NCI-H2171 treated with DMSO at 0.1 percent for 48 hours (cell line): ENCODE data around the gene SH3GL3.

ENCODE experiments used
- DNase-seq: peaks from one replicate; lab custom pipeline; 2025; lab: John Stamatoyannopoulos, UW

Gene SH3GL3

GRCh38 chr15:83462026-83462425 lies 14.9 kb downstream of the SH3GL3 start:
- no peak for DNase-seq

- no peak for DNase-seq
Measured at GRCh38 chr15:83462953-83463433, 15.9 kb downstream of the SH3GL3 start.

GRCh38 chr15:83470887-83471286 lies 23.7 kb downstream of the SH3GL3 start:
- DNase-seq: no peak

- no peak for DNase-seq
Measured at GRCh38 chr15:83471307-83471866, 24.2 kb downstream of the SH3GL3 start.

DNA sequence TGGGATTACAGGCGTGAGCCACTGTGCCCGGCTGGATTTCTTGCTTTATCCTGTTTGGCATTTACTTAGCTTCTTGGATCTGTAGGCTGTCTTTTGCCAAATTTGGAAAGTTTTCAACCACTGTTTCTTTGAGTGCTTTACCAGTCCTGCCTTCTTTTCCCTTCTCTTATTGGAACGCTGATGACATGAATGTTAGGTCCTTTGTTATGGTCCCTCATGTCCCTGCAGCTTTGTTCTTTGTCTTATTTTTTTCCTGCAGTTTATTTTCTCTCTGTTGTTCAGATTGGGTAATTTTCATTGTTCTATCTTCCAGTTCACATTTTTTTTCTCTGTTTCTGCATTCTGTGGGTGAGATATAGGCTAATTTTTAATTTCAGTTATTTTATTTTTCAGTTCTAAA lies 25.0 kb downstream of the SH3GL3 start:
- DNase-seq: no peak

GRCh38 chr15:83472797-83473196 lies 25.7 kb downstream of the SH3GL3 start:
- no peak for DNase-seq

- no peak for DNase-seq
Measured at GRCh38 chr15:83474578-83474977, 27.4 kb downstream of the SH3GL3 start.

DNA sequence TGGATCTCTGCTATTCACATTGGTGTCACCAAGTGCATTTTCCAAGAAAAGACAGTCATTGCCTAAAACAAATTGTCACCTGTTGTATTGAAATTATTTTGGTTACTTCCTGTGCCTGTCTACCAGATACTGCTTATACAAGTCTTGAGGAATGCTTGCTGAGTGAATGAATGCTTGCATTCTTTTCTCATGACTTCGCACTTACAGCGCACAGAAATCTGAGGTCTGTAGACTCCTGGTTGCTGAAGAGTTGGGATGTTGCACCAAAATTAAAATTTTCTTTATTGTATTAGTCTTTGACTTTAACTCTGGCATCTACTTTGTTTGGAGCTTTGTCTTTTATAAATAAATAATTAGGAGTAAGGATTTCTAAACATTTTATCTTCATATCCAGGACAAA lies 28.4 kb downstream of the SH3GL3 start:
- DNase-seq: no peak

GRCh38 chr15:83476066-83476465 lies 28.9 kb downstream of the SH3GL3 start:
- no peak for DNase-seq

- DNase-seq: no peak
Measured at GRCh38 chr15:83476708-83477107, 29.6 kb downstream of the SH3GL3 start.

DNA sequence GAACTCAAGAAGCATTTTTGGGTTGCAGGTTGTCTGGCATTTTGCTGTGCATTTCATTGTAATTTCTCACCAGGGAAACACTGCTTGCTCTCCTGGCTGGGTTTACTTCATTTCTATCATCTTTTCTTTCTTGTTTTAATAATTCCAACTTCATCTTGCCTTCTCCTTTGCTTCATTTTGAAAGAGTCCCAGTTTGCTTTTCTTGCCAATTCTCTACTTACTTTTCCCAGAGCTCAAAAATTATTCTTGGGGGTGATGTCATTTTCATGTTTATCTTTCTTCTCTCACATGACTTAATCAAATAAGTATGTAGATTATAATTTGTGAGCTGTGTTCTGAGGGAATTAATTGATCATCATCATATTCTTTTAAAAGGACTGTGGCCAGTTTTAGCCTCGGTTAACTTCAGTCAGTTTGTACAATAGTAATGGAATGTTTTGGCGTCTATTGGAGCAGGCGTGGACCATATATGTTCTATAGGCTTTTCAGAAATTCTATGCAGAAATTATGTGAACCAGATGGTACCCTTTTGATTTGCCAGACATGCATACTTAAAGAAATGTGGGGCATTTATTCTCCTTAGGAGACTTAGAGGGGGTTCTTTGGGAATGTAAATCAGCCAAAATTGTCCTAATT lies 30.1 kb downstream of the SH3GL3 start:
- DNase-seq: no peak

DNA sequence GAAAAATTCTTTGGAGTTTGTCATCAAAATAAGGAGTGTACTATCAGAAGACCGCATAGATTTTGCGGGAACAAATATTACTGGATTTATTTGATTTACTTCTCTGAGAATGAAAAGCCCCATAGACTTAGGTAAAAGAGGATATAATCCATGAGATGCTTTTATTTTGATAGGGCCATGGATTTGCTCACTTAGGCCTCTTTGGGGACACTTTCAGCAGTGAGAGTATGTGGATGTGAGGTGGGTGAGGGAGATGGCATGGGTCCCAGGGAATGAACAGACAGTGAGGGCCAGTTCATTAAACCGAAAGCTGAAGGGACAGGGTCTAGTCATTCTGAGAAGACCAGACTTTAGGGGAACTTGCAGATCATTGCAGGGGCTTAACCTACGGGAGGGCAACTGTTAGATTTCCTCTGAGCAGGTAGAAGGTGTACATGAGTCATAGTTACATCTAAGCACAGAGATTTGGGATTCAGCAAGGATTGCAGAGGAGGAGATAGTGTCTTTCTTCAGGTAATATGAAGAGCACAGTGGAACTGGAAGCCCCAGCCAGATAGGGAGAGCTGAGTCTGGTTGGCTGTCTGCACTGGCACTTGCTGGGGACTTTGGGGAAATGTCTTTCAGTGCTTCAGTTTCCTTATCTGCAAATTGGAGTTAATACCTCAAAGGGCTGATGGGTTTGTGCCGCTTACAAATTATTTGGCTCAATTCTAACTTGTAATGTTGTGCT lies 30.8 kb downstream of the SH3GL3 start:
- DNase-seq: no peak

DNA sequence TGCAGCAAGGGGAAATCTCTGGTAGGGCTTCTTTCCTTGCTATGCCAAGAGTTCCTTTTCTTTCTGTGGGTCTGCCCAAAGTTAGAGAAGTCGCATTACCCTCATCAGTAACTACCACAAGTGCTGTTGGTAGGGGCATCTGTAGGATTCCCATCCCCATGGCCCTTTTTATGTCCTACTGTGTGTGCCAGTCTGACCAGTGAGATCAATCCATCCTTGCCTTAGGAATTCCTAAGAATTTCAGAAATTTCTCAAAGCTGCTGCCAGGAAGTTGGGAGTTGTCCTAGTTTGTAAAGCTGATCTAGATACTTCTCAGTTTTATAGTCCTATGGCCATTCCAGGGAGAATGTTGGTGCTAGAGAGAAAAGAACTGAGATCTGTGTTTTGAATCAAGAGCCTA lies 36.5 kb downstream of the SH3GL3 start:
- no peak for DNase-seq

DNA sequence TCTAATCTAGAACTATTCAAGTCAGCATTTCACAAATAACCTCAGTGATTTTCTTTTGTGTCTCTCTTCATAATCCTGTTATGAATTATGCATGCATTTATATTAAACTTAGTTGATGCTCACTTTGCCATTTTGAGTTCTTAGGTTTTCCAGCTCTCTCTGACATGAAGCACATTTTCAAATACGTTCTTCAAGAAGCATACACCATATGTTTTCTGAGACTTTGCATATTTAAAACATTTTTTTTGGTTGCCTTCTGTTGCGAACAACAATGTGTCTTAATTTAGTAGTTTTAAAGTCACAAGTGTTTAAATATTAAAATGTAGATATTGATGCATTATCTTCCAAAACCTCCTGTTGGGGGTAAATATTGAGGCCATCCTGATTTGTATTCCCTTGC lies 37.5 kb downstream of the SH3GL3 start:
- no peak for DNase-seq

GRCh38 chr15:83486363-83486762 lies 39.2 kb downstream of the SH3GL3 start:
- no peak for DNase-seq

DNA sequence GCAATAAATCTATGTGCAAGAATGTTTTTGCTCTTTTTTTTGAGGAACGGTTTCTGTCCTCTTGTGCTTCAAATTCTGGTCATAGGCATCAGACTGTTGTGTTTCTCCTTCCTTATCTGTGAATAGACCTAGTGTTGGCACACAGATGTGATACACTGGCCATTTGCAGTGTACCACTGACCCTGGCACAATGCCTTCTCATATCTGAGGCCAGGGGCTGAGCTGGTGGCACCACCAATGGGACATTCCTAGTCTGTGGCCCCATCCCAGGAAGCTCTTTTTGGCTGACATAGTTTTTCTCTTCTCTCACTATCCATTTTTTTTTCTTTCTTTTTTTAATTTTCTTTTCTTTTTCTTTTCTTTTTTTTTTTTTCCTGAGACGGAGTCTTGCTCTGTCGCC lies 40.4 kb downstream of the SH3GL3 start:
- no peak for DNase-seq

DNA sequence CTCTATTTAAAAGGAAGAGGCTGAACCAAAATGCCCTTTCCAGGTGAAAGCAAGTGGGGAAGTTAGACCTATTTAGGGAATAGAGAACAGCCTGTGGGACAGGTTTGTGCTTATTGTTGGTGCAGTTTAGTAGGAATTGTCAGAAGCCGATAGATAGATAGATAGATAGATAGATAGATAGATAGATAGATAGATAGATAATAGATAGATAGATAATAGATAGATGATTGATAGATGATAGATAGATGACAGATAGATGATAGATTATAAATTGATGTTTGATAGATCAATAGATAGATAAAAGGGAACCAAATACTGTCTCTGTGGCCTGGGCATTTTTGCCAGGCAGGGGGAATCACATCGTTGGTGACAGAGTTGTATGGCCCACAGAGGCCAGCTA lies 42.5 kb downstream of the SH3GL3 start:
- DNase-seq: no peak

DNA sequence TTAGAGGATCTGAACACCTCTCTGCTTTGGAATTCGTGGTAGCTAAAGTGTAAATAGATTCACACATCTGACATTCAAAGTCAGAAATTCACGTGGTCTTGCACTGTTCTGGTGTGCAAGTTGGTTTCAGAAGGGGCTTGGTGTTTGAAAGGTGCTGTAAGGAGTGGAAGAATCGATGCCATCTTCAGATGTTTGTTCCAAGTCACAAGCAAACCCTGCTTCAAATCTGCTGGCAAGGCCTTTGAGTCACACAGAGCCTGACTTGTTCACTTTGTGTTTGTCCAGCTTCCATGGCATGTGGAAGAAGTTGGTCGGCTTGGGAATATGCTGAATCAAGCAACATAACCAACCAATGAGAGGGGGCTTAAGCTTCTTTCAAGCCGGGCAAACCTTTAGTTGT lies 44.3 kb downstream of the SH3GL3 start:
- no peak for DNase-seq

DNA sequence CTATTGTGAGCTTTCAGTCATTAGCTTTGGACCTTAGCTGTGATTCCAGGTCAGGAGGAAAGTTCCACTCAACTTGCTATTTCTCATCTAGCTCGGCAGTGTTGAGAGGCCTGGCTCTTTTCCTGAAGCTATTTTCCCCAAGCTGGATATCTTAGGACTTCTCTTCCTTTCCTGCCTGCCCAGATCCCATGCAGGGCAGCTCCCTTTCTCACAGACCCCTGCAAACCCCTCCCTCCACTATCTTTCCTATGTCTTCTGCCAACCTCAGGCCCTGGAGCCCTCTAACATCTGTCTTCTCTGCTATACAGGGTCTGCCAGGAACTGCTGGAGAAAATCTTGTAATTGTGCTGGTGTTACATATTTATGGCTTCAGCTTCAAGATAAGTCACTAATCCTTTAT lies 49.6 kb downstream of the SH3GL3 start:
- DNase-seq: no peak

DNA sequence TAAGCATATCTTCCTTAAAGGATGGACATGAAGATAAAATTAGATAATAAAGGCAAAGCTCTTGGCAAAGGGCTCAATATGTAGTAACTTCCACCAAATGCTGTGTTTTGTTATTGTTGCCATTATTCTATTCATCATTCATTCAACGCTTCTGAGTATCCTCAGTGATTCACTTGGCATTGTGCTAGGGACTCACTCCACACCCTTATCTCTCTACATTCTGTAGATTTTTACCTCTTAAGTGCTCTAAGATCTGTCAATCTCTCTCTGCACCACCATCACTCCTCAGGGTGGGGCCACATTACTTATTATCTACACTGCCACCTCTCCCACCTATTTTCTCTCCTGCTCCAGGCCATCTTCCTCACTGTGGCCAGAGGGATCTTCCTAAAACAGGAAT lies 51.2 kb downstream of the SH3GL3 start:
- DNase-seq: no peak

DNA sequence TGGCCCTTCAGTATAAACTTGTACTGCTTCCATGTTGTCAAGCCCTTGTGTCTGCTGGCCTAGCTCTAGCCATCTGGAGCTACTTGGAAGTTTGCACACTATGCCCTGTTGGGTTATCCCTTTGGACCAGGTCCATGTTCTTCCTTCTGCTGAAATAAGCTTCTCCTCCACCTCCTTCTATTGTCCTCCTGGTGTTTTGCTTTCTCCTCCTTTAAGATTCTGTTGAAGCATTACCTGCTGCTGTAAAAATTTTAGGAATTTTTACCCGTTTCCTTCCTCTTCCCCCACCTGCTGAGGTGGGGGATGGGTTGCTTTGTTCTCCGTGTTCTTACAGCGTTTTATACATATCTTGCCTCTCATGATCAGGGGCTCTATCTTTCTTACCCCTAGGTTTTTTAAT lies 51.7 kb downstream of the SH3GL3 start:
- no peak for DNase-seq

DNA sequence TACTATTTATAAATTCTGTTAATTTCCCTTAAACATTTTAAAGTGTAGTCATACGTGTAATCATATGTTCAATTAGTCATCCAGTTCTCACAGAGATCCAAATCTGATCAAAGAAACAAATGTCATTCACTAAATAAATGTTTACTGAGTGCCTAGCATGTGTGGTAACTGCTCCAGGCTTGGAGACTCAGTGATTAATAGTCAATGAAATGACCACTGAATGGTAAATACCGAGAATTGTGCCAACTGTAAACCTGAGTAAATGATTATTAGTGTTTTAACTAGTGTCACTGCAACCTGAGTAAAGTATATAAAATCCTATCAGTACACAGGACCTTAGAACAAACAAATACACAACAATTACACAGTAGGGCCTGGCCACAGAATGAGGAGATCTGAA lies 52.3 kb downstream of the SH3GL3 start:
- DNase-seq: no peak

GRCh38 chr15:83503595-83504364 lies 56.6 kb downstream of the SH3GL3 start:
- DNase-seq: no peak
